ENCODE results near the gene ZNF212.

Gene ZNF212

GRCh38 chr7:149280661-149281507 is 41.4 kb downstream of the ZNF212 start:
- no peaks in the 10 kb centered on the region for H3K27me3 ChIP-seq (ENCODE audit: insufficient read depth, low read length, poor library complexity, severe bottlenecking)
- no peaks in the 10 kb centered on the region for H3K79me2 ChIP-seq (ENCODE audit: insufficient read depth, low read length)
- H3F3A ChIP-seq (ENCODE audit: low read depth), result no peaks in the 10 kb centered on the region

GRCh38 chr7:149281508-149282330 is 42.3 kb downstream of the ZNF212 start:
- Histone ChIP-seq H3K79me2 (ENCODE audit: insufficient read depth, low read length) (no peaks in the 10 kb centered on the region), H2AFZ (ENCODE audit: low read length) (no peak overlapping the region), H3K4me1 (ENCODE audit: insufficient read depth, low read length, poor library complexity, severe bottlenecking) (peaks cover 9% of the 10 kb centered on the region), H3K9me3 (ENCODE audit: insufficient read depth, low read depth, low read length) (no peaks in the 10 kb centered on the region), H4K20me1 (ENCODE audit: insufficient read depth, low read length, poor library complexity, severe bottlenecking) (no peaks in the 10 kb centered on the region), H3K36me3 (ENCODE audit: insufficient read depth, low read length) (no peaks in the 10 kb centered on the region), H3K4me2 (ENCODE audit: low read depth, low read length, poor library complexity, severe bottlenecking) (no peak overlapping the region), H3K27me3 (ENCODE audit: insufficient read depth, low read length, poor library complexity, severe bottlenecking) (no peaks in the 10 kb centered on the region), H3K9me2 (replicated peaks; ENCODE audit: low read depth, low read length) (no peaks in the 10 kb centered on the region), H3K9ac (ENCODE audit: low read depth, low read length, poor library complexity, severe bottlenecking) (no peak overlapping the region), H3F3A (ENCODE audit: low read depth) (no peaks in the 10 kb centered on the region), H3K4me3 (ENCODE audit: low read length, poor library complexity, severe bottlenecking) (no peak overlapping the region)
- TF ChIP-seq CTCF (conservative IDR thresholded peaks at IDR 0.05; ENCODE audit: low read length) (no peak), EZH2phosphoT487 (IDR thresholded peaks at IDR 0.05; ENCODE audit: borderline replicate concordance) (no peak)

More at GRCh38 chr7:149280661-149281507, 41.4 kb downstream of the ZNF212 start:
- H3K4me3 ChIP-seq (ENCODE audit: low read length, poor library complexity, severe bottlenecking), result no peak overlapping the region
- H3K9me3 ChIP-seq (ENCODE audit: insufficient read depth, low read depth, low read length), result no peaks in the 10 kb centered on the region
- no peak overlapping the region for H2AFZ ChIP-seq (ENCODE audit: low read length)
- no peaks in the 10 kb centered on the region for H3K36me3 ChIP-seq (ENCODE audit: insufficient read depth, low read length)
- TF ChIP-seq EZH2phosphoT487 (IDR thresholded peaks at IDR 0.05; ENCODE audit: borderline replicate concordance), result no peak
- no peak for TF ChIP-seq CTCF (conservative IDR thresholded peaks at IDR 0.05; ENCODE audit: low read length)
- H3K4me1 ChIP-seq (ENCODE audit: insufficient read depth, low read length, poor library complexity, severe bottlenecking), result peaks cover 9% of the 10 kb centered on the region
- H3K9ac ChIP-seq (ENCODE audit: low read depth, low read length, poor library complexity, severe bottlenecking), result no peak overlapping the region
- no peaks in the 10 kb centered on the region for H3K9me2 ChIP-seq (replicated peaks; ENCODE audit: low read depth, low read length)
- no peak overlapping the region for H3K4me2 ChIP-seq (ENCODE audit: low read depth, low read length, poor library complexity, severe bottlenecking)
- no peaks in the 10 kb centered on the region for H4K20me1 ChIP-seq (ENCODE audit: insufficient read depth, low read length, poor library complexity, severe bottlenecking)

- H3K9me3 ChIP-seq (ENCODE audit: insufficient read depth, low read depth, low read length), result no peaks in the 10 kb centered on the region
- H3F3A ChIP-seq (ENCODE audit: low read depth), result no peaks in the 10 kb centered on the region
- no peak overlapping the region for H3K9ac ChIP-seq (ENCODE audit: low read depth, low read length, poor library complexity, severe bottlenecking)
Measured at GRCh38 chr7:149282331-149282655, 42.8 kb downstream of the ZNF212 start.

More at GRCh38 chr7:149282331-149282655, 42.8 kb downstream of the ZNF212 start:
- Histone ChIP-seq H4K20me1 (ENCODE audit: insufficient read depth, low read length, poor library complexity, severe bottlenecking) (no peaks in the 10 kb centered on the region), H3K36me3 (ENCODE audit: insufficient read depth, low read length) (no peaks in the 10 kb centered on the region), H3K9me2 (replicated peaks; ENCODE audit: low read depth, low read length) (no peaks in the 10 kb centered on the region), H3K4me3 (ENCODE audit: low read length, poor library complexity, severe bottlenecking) (no peak overlapping the region), H3K4me2 (ENCODE audit: low read depth, low read length, poor library complexity, severe bottlenecking) (no peak overlapping the region), H3K79me2 (ENCODE audit: insufficient read depth, low read length) (no peaks in the 10 kb centered on the region), H3K4me1 (ENCODE audit: insufficient read depth, low read length, poor library complexity, severe bottlenecking) (peaks cover 9% of the 10 kb centered on the region), H2AFZ (ENCODE audit: low read length) (no peak overlapping the region), H3K27me3 (ENCODE audit: insufficient read depth, low read length, poor library complexity, severe bottlenecking) (no peaks in the 10 kb centered on the region)
- TF ChIP-seq EZH2phosphoT487 (IDR thresholded peaks at IDR 0.05; ENCODE audit: borderline replicate concordance) (no peak), CTCF (conservative IDR thresholded peaks at IDR 0.05; ENCODE audit: low read length) (no peak)

All from Loucy (cell line).